ACC112 (cell line): ENCODE data around the gene TMEM120A.

Experiments used
- H2AFZ ChIP-seq: fragments of 200-600 bp; sonication (generic); one replicate; pipeline ENCODE4 v1.6.0; 2017; ENCODE audit warnings: antibody characterized with exemption, low read length; ENCODE audit not compliant: unreplicated experiment
- H3K27ac ChIP-seq: fragments of 200-600 bp; sonication (generic); 2 replicates; pipeline ENCODE4 v1.5.1; 2014; ENCODE audit warnings: low read depth, mild to moderate bottlenecking, antibody characterized with exemption, low read length, moderate library complexity
- H3K27me3 ChIP-seq: fragments of 200-600 bp; sonication (generic); 2 replicates; pipeline ENCODE4 v1.6.1; 2014; ENCODE audit warnings: mild to moderate bottlenecking, antibody characterized with exemption, low read length, moderate library complexity, mixed read lengths; ENCODE audit not compliant: insufficient read depth
- H3K36me3 ChIP-seq: fragments of 200-600 bp; sonication (generic); 2 replicates; pipeline ENCODE4 v1.6.1; 2016; ENCODE audit warnings: mild to moderate bottlenecking, antibody characterized with exemption, low read length, moderate library complexity, mixed read lengths; ENCODE audit not compliant: insufficient read depth
- H3K4me1 ChIP-seq: fragments of 200-600 bp; sonication (generic); one replicate; pipeline ENCODE4 v1.6.1; 2016; ENCODE audit warnings: low read length, mixed read lengths; ENCODE audit not compliant: insufficient read depth, unreplicated experiment, control insufficient read depth
- H3K4me3 ChIP-seq: fragments of 200-600 bp; sonication (generic); 2 replicates; pipeline ENCODE4 v1.5.1; 2014; ENCODE audit warnings: mild to moderate bottlenecking, low read depth, low read length
- H3K79me2 ChIP-seq: fragments of 200-600 bp; sonication (generic); one replicate; pipeline ENCODE4 v1.6.0; 2016; ENCODE audit warnings: low read length; ENCODE audit not compliant: control insufficient read depth, unreplicated experiment, insufficient read depth

TMEM120A gene

DNA sequence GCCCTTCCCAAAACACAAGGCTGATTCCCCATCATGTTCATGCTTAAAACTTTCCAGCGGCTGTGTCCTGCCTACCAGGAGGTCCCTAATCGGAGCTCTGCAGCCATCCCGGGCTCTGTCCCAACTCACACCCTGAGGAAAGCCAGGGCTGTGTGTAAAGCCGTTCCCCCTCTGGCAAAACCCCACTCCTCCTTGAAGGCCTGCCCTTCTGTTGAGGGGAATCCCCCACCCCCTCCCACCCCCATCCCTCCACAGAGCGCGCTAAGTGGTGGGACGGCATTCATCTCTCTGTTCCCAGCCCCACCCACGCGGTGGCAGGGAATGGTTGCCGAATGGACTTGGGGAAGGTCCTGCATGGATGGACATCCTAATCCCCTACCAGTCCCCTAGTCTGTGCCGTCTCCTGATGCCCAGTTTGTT lies 667 bp upstream of the TMEM120A start:
- H3K36me3 ChIP-seq = no peaks in the 10 kb centered on the region
- H3K4me3 ChIP-seq = peak overlapping the region; percentile 91
- H2AFZ ChIP-seq = no peak overlapping the region

GRCh38 chr7:75993689-75994387 lies 557 bp downstream of the TMEM120A start:
- Histone ChIP-seq H3K27me3 (no peaks in the 10 kb centered on the region), H3K27ac (peak overlapping the region; percentile 36; the same call in 1 of the 2 replicates), H2AFZ (peak overlapping the region; percentile 57), H3K79me2 (no peaks in the 10 kb centered on the region), H3K4me3 (peak overlapping the region; percentile 91), H3K36me3 (no peaks in the 10 kb centered on the region), H3K4me1 (peaks cover 11% of the 10 kb centered on the region)

More for the DNA sequence above, 667 bp upstream of the TMEM120A start:
- Histone ChIP-seq H3K79me2 (no peaks in the 10 kb centered on the region), H3K4me1 (peaks cover 11% of the 10 kb centered on the region), H3K27me3 (no peaks in the 10 kb centered on the region), H3K27ac (no peak overlapping the region)

- no peak overlapping the region for H3K4me3 ChIP-seq
Observed at GRCh38 chr7:75992083-75992755, 2.2 kb downstream of the TMEM120A start.

GRCh38 chr7:75991531-75992082 lies 2.8 kb downstream of the TMEM120A start:
- H3K27me3 ChIP-seq = no peaks in the 10 kb centered on the region
- no peaks in the 10 kb centered on the region for H3K36me3 ChIP-seq
- H2AFZ ChIP-seq = no peak overlapping the region
- no peaks in the 10 kb centered on the region for H3K79me2 ChIP-seq
- no peak overlapping the region for H3K4me3 ChIP-seq
- peaks cover 11% of the 10 kb centered on the region for H3K4me1 ChIP-seq
- no peak overlapping the region for H3K27ac ChIP-seq

More at GRCh38 chr7:75992083-75992755, 2.2 kb downstream of the TMEM120A start:
- Histone ChIP-seq H3K27me3 (no peaks in the 10 kb centered on the region), H3K27ac (no peak overlapping the region), H3K4me1 (peaks cover 11% of the 10 kb centered on the region), H3K79me2 (no peaks in the 10 kb centered on the region), H3K36me3 (no peaks in the 10 kb centered on the region), H2AFZ (no peak overlapping the region)

- no peak overlapping the region for H3K27ac ChIP-seq
Observed at GRCh38 chr7:75989500-75990388, 4.7 kb downstream of the TMEM120A start.

GRCh38 chr7:75988568-75989499 lies 5.6 kb downstream of the TMEM120A start:
- Histone ChIP-seq H3K27ac (no peak overlapping the region), H3K4me3 (no peak overlapping the region), H3K4me1 (peaks cover 7% of the 10 kb centered on the region), H2AFZ (no peak overlapping the region), H3K36me3 (0 out of 2 replicates have a peak, but pooled peaks cover 3% of the 10 kb centered on the region), H3K79me2 (no peaks in the 10 kb centered on the region), H3K27me3 (no peaks in the 10 kb centered on the region)

More at GRCh38 chr7:75989500-75990388, 4.7 kb downstream of the TMEM120A start:
- H2AFZ ChIP-seq = no peak overlapping the region
- no peaks in the 10 kb centered on the region for H3K79me2 ChIP-seq
- H3K36me3 ChIP-seq = 0 out of 2 replicates have a peak, but pooled peaks cover 3% of the 10 kb centered on the region
- no peaks in the 10 kb centered on the region for H3K27me3 ChIP-seq
- H3K4me3 ChIP-seq = no peak overlapping the region
- H3K4me1 ChIP-seq = peaks cover 8% of the 10 kb centered on the region

DNA sequence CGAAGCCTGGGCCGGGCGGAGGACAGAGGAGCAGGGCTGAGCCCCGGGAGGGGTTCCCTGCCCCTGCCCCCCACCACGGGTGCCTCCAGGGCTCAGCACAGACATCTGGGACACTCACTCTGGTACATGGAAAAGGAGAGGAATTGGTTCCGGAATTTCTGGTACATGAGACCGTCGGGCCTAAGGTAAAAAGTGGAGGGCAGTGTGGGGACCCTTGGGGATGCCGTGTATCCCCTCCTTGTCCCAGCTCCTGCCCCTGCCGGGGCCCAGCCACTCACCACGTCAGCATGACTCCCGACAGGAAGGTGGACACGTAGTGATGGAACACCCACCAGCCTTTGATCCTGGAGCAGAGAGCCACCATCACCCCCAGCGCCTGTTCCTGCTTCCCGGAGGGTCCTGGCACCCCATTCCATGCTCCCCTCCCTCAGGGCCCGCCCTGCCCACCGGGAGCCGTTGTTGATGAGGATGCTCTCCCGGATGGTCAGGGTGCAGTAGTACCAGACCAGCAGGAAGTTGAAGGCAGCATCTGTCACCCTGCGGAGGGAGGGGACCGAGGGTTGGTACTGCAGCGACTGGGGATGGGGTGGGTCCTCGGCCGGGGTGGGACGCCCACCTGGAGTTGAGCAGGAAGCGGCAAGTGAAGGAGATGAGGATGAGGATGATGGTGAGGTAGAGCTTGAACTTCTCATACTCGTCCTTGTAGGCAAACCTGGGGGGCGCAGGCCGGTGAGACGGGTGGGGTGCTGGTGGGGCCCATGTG lies 6.4 kb downstream of the TMEM120A start:
- Histone ChIP-seq H3K27ac (no peak overlapping the region), H3K4me3 (no peak overlapping the region), H2AFZ (no peak overlapping the region), H3K36me3 (0 out of 2 replicates have a peak, but pooled peaks cover 3% of the 10 kb centered on the region), H3K79me2 (no peaks in the 10 kb centered on the region), H3K27me3 (no peaks in the 10 kb centered on the region), H3K4me1 (peaks cover under 1% of the 10 kb centered on the region)

DNA sequence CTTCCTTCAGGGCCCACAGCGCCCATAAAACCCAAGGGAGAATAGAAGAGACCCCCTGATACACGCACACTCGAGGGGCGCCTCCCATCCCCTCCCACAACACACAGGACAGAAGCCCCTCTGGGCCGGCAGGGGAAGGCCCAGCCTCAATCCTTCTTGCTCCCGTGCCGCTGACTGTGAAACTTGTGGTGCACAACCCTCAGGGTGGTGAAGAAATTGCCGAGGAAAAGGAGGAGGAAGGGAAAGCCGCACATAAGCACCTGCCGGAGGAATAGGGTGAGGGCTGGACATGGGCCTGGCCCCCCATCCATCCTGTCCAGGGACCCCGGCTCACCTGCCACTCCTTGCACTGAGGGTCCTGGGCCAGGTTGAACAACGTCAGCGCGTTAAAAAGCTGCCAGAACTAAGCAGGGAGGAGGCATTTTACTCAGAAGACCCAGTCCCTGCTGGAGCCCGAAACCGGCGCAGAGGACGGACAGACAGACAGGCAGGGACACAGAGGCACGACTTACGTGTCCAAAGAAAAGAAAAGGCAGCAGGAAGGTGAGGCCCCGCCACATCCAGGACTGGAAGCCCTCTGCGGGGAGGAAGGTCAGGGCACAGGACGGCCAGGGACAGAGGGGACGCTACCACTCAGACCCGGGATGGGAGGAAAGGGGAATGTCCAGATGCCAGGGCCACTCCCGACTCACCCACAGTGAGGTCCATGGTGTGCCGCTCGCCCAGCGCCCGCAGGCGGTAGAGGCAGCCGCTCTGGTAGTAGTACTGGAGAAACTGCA lies 7.2 kb downstream of the TMEM120A start:
- Histone ChIP-seq H3K27ac (no peak overlapping the region), H2AFZ (no peak overlapping the region), H3K27me3 (no peaks in the 10 kb centered on the region), H3K4me1 (no peaks in the 10 kb centered on the region), H3K36me3 (0 out of 2 replicates have a peak, but pooled peaks cover 3% of the 10 kb centered on the region), H3K4me3 (no peak overlapping the region), H3K79me2 (no peaks in the 10 kb centered on the region)
